ENCODE results near the gene PLCD3. TPM values are rescaled to one million over a fixed set of nuclear protein-coding genes. Genes with fewer than 3 reads are reported as not detected.
A peak's percentile ranks its signal among the peaks of the same experiment; 100 is the strongest.

The PLCD3 gene
- total RNA-seq: 63.6 TPM

GRCh38 chr17:45132320-45132571 is at the start of gene PLCD3:
Gene PLCD3, minus strand, starts transcription at chr17:45132515. Its CDS starts 105 bp downstream, at chr17:45132410.
- DNase-seq (ENCODE audit: low spot score): no peak

- DNase-seq (ENCODE audit: low spot score): no peak
Observed at GRCh38 chr17:45177563-45177962, 45.2 kb upstream of the PLCD3 start.

- no peak for DNase-seq (ENCODE audit: low spot score)
Observed at GRCh38 chr17:45175759-45176115, 43.4 kb upstream of the PLCD3 start.

GRCh38 chr17:45172541-45173286 is 40.4 kb upstream of the PLCD3 start:
- DNase-seq (ENCODE audit: low spot score): peak; percentile 66

GRCh38 chr17:45172232-45172540 is 39.9 kb upstream of the PLCD3 start:
- DNase-seq (ENCODE audit: low spot score): no peak

GRCh38 chr17:45171338-45172231 is 39.3 kb upstream of the PLCD3 start:
- peak; percentile 74 for DNase-seq (ENCODE audit: low spot score)

- DNase-seq (ENCODE audit: low spot score): peak; percentile 56
Observed at GRCh38 chr17:45170931-45171337, 38.6 kb upstream of the PLCD3 start.

GRCh38 chr17:45170280-45170930 is 38.1 kb upstream of the PLCD3 start:
- DNase-seq (ENCODE audit: low spot score): no peak

GRCh38 chr17:45168991-45169752 is 36.9 kb upstream of the PLCD3 start:
- no peak for DNase-seq (ENCODE audit: low spot score)

GRCh38 chr17:45164734-45165269 is 32.5 kb upstream of the PLCD3 start:
- no peak for DNase-seq (ENCODE audit: low spot score)

GRCh38 chr17:45162025-45162687 is 29.8 kb upstream of the PLCD3 start:
- no peak for DNase-seq (ENCODE audit: low spot score)

GRCh38 chr17:45161288-45162024 is 29.1 kb upstream of the PLCD3 start, which contains the start of gene HEXIM2:
Gene HEXIM2, plus strand, starts transcription at chr17:45161875. Its CDS starts 919 bp downstream, at chr17:45162794.
- DNase-seq (ENCODE audit: low spot score): peak; percentile 100

GRCh38 chr17:45160447-45161287 is 28.4 kb upstream of the PLCD3 start:
- DNase-seq (ENCODE audit: low spot score): no peak

GRCh38 chr17:45156242-45156641 is 23.9 kb upstream of the PLCD3 start:
- DNase-seq (ENCODE audit: low spot score): no peak

GRCh38 chr17:45155483-45155882 is 23.2 kb upstream of the PLCD3 start:
- no peak for DNase-seq (ENCODE audit: low spot score)

GRCh38 chr17:45155029-45155428 is 22.7 kb upstream of the PLCD3 start:
- DNase-seq (ENCODE audit: low spot score): no peak

GRCh38 chr17:45150911-45151809 is 18.8 kb upstream of the PLCD3 start:
- no peak for DNase-seq (ENCODE audit: low spot score)
